NOMO-1 treated with DMSO at 0.1 percent for 48 hours (cell line): Measurements from ENCODE around the gene HSPBP1.

Experiments used
- DNase-seq: peaks from one replicate; lab custom pipeline; 2025; ENCODE audit not compliant: unreplicated experiment; lab: John Stamatoyannopoulos, UW

The HSPBP1 gene

GRCh38 chr19:55223291-55224037, 56.4 kb downstream of the HSPBP1 start:
- no peak for DNase-seq

DNA sequence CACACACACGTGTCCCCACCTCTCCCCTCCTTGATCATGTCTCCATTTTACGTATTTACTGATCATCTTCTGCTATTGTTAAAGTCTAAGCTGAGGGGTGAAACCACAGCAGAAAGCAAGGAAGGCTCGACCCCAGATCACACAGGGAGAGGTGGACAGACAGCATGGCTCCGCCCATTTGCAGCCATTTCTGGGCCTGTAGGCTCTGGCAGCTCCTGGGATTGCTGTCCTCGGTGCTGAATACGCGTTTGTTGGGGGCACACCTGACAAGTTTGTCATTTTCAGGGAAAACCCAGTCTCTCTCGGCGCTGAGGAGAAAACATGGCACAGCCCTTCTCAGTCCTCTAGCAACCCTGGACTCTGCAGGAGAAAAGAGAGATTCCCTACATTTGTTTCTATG, 59.4 kb downstream of the HSPBP1 start:
- DNase-seq = no peak

- peak; percentile 97 for DNase-seq
Measured at GRCh38 chr19:55216461-55217198, 63.3 kb downstream of the HSPBP1 start.

- DNase-seq = no peak
Measured at GRCh38 chr19:55213547-55213946, 66.4 kb downstream of the HSPBP1 start.

DNA sequence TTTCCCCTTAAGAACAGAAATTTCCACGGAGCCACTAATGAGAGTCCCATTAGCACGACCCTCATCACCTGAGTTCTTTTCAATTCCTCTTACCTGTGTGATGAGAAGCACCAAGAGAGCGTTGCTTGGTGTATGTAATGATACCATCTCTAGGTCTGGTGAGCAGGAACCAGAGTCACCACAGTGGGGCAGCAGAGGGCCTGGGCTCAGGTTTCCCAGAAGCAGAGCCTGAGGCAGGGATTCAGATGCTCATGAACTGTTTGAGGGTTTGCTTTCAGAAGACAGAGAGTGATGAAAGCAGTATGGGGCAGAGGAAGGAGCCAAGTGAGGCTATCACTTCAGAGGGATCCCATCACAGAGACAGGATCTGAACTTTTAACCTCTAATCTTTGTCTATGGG, 67.5 kb downstream of the HSPBP1 start:
- DNase-seq = peak; percentile 77
